HepG2 (cell line): ENCODE data around the gene FITM2. TPM values are rescaled to one million over a fixed set of nuclear protein-coding genes. Genes with fewer than 3 reads are reported as not detected.

ENCODE experiments used
- AKNA ChIP-seq: sonication (generic); formaldehyde crosslinking; IDR thresholded peaks from 2 replicates; pipeline ENCODE4 v1.4.0; 2020; ENCODE audit warnings: missing genetic modification reagents, borderline replicate concordance
- CBFB ChIP-seq: sonication (generic); formaldehyde crosslinking; IDR thresholded peaks from 2 replicates; pipeline ENCODE4 v1.4.0; 2020; ENCODE audit warnings: missing genetic modification reagents
- CREBL2 ChIP-seq: sonication (generic); formaldehyde crosslinking; IDR thresholded peaks from 2 replicates; pipeline ENCODE4 v1.8.1; 2023; ENCODE audit warnings: missing genetic modification reagents, mild to moderate bottlenecking, borderline replicate concordance
- HCFC1 ChIP-seq: fragments of 150-350 bp; IDR thresholded peaks from 2 replicates; pipeline ENCODE4 v1.6.1; 2014; ENCODE audit warnings: low read depth, low read length
- HMG20A ChIP-seq: IDR thresholded peaks from 2 replicates; pipeline ENCODE4 v1.6.1; 2016; ENCODE audit warnings: borderline replicate concordance
- LCORL ChIP-seq, 2 experiments: fragments of 450-650 bp in 1 of 2; sonication (generic) in 1 of 2; formaldehyde crosslinking in 1 of 2; IDR thresholded peaks; 2 replicates each; pipeline versions ENCODE4 v1.5.0 to v1.6.1; 2017 to 2020; ENCODE audit warnings: antibody characterized with exemption in 1 of 2, missing genetic modification reagents in 1 of 2
- MEIS2 ChIP-seq: sonication (generic); formaldehyde crosslinking; IDR thresholded peaks from 2 replicates; pipeline ENCODE4 v1.9.0; 2021; ENCODE audit warnings: mild to moderate bottlenecking, missing genetic modification reagents
- MYPOP ChIP-seq: sonication (generic); formaldehyde crosslinking; IDR thresholded peaks from 2 replicates; pipeline ENCODE4 v1.8.1; 2023; ENCODE audit warnings: mild to moderate bottlenecking, moderate library complexity, missing genetic modification reagents
- NR2F6 ChIP-seq, 2 experiments: IDR thresholded peaks; 2 replicates each; pipeline ENCODE4 v1.6.1; 2016; ENCODE audit warnings: antibody characterized with exemption in 1 of 2, mild to moderate bottlenecking in 1 of 2
- SP2 ChIP-seq: sonication (generic); formaldehyde crosslinking; IDR thresholded peaks from 2 replicates; pipeline ENCODE4 v1.5.1; 2020; ENCODE audit warnings: mild to moderate bottlenecking, missing genetic modification reagents
- TRIM24 ChIP-seq: sonication (generic); formaldehyde crosslinking; IDR thresholded peaks from 2 replicates; pipeline ENCODE4 v1.8.0; 2022; ENCODE audit warnings: mild to moderate bottlenecking, missing genetic modification reagents
- ZNF224 ChIP-seq: sonication (generic); formaldehyde crosslinking; IDR thresholded peaks from 2 replicates; pipeline ENCODE4 v1.5.0; 2020; ENCODE audit warnings: mild to moderate bottlenecking, missing genetic modification reagents
- ZNF451 ChIP-seq: sonication (generic); formaldehyde crosslinking; IDR thresholded peaks from 2 replicates; pipeline ENCODE4 v1.5.0; 2020; ENCODE audit warnings: mild to moderate bottlenecking, missing genetic modification reagents
- ZNF580 ChIP-seq: IDR thresholded peaks from 2 replicates; pipeline ENCODE4 v1.6.1; 2016; ENCODE audit warnings: low read depth, borderline replicate concordance
- ZNF614 ChIP-seq: IDR thresholded peaks from 2 replicates; pipeline ENCODE4 v1.6.1; 2018; ENCODE audit warnings: missing biosample characterization, missing genetic modification reagents, inconsistent platforms, borderline replicate concordance
- ZNF841 ChIP-seq: sonication (generic); formaldehyde crosslinking; IDR thresholded peaks from 2 replicates; pipeline ENCODE4 v1.8.1; 2023; ENCODE audit warnings: missing genetic modification reagents, borderline replicate concordance
- ZNF850 ChIP-seq: sonication (generic); formaldehyde crosslinking; conservative IDR thresholded peaks from 2 replicates; pipeline ENCODE4 v1.9.0; 2021; ENCODE audit warnings: mild to moderate bottlenecking, missing genetic modification reagents
- polyA plus RNA-seq, 8 experiments: library from polyadenylated mRNA; depleted of rRNA in 3 of 8; stranded (reverse) in 7 of 8; unstranded in 1 of 8; fragments of >200 nt; fragmentation: Illumina TruSeq in 4 of 8; extraction: Trizol in 4 of 8; gene quantifications; 2 replicates each; pipeline versions ENCODE4 v1.2.1 to v1.2.3, GENCODE V29; 2011 to 2016; ENCODE audit warnings: low read depth in 4 of 8, missing spikeins in 1 of 8, mixed read lengths in 1 of 8; ENCODE audit not compliant: insufficient read depth in 1 of 8
- total RNA-seq, 5 experiments: library from RNA; depleted of rRNA; stranded (reverse); fragments of >200 nt; fragmentation: Illumina TruSeq; extraction: Trizol; gene quantifications; 2 replicates each; pipeline ENCODE4 v1.2.3, GENCODE V29; 2016; ENCODE audit warnings: low read depth in 1 of 5

FITM2 gene
- total and polyA plus RNA-seq, 2 of the 13 experiments (the other 11 are each of a cell fraction or from before 2014, with no cell fraction given): 9.6 to 24.5 TPM

- no peak for TF ChIP-seq HCFC1
- peak; percentile 62 for TF ChIP-seq ZNF451 (CRISPR knock-in tag)
- TF ChIP-seq ZNF850 (CRISPR knock-in tag): no peak; the same call in 1 of the 2 replicates
- no peak for TF ChIP-seq AKNA
- TF ChIP-seq HMG20A (CRISPR knock-in tag): no peak; the same call in none of the 2 replicates
- peak; percentile 79; the same call in 1 of the 2 replicates for TF ChIP-seq MEIS2 (CRISPR knock-in tag)
- TF ChIP-seq CREBL2 (CRISPR knock-in tag): peak; percentile 73; the same call in 1 of the 2 replicates
- TF ChIP-seq TRIM24 (CRISPR knock-in tag): no peak
- peak; percentile 5; the same call in 1 of the 2 replicates for TF ChIP-seq MYPOP (CRISPR knock-in tag)
- peak; percentile 70; the same call in 1 of the 2 replicates for TF ChIP-seq ZNF580 (CRISPR knock-in tag)
- TF ChIP-seq NR2F6 (IDR thresholded peaks at IDR 0.05): peak; percentile 17; the same call in 1 of the 2 replicates
- TF ChIP-seq NR2F6 (CRISPR knock-in tag; IDR thresholded peaks at IDR 0.05): peak; percentile 66
- TF ChIP-seq ZNF614: peak; percentile 79
- TF ChIP-seq ZNF841: no peak
- TF ChIP-seq CBFB (CRISPR knock-in tag): no peak; the same call in 1 of the 2 replicates
- TF ChIP-seq SP2 (CRISPR knock-in tag): 0 out of 2 replicates have a peak, but pooled peaks have one; percentile 46
- TF ChIP-seq LCORL (IDR thresholded peaks at IDR 0.05): no peak
- TF ChIP-seq LCORL (CRISPR knock-in tag; IDR thresholded peaks at IDR 0.05): peak; percentile 83
- no peak for TF ChIP-seq ZNF224
These were observed 44.7 kb upstream of the FITM2 start, which contains the start of gene HNF4A (continued) for GRCh38 chr20:44355498-44356352.
